A549 (cell line): ENCODE data around the gene LRP5.

Source experiments
- CHD2 ChIP-seq: fragments of 150-350 bp; IDR thresholded peaks from 2 replicates; pipeline ENCODE4 v1.6.1; 2014; ENCODE audit warnings: low read length; ENCODE audit not compliant: partially characterized antibody
- CTCF ChIP-seq: fragments of >200 bp; sonication (Bioruptor Twin); formaldehyde crosslinking; IDR thresholded peaks from 3 replicates; pipeline ENCODE4 v1.5.1; 2016
- ESRRA ChIP-seq: fragments of 150-350 bp; IDR thresholded peaks from 2 replicates; pipeline ENCODE4 v1.6.1; 2014; ENCODE audit warnings: mild to moderate bottlenecking, low read length, borderline replicate concordance
- FOXS1 ChIP-seq: fragments of 250-450 bp; sonication (Bioruptor Pico); IDR thresholded peaks from 2 replicates; pipeline ENCODE4 v1.5.0; 2020; ENCODE audit warnings: mild to moderate bottlenecking, moderate library complexity
- PBX3 ChIP-seq: IDR thresholded peaks from 2 replicates; pipeline ENCODE4 v1.6.1; 2012
- POLR2A ChIP-seq: IDR thresholded peaks from 2 replicates; pipeline ENCODE4 v1.6.1; 2012; ENCODE audit warnings: mild to moderate bottlenecking, low read length
- ZFP36 ChIP-seq: fragments of 450-650 bp; IDR thresholded peaks from 2 replicates; pipeline ENCODE4 v1.6.1; 2014; ENCODE audit warnings: borderline replicate concordance; ENCODE audit not compliant: partially characterized antibody

- no peak for TF ChIP-seq CHD2
- no peak for TF ChIP-seq CTCF
- TF ChIP-seq POLR2A = no peak
- TF ChIP-seq ESRRA = no peak
- TF ChIP-seq FOXS1 = no peak
- TF ChIP-seq PBX3 = no peak
- TF ChIP-seq ZFP36 = no peak
These were observed 52.2 kb downstream of the LRP5 start for GRCh38 chr11:68364581-68364980.
